GM19328 (cell line): ENCODE data around the gene CCDC141.
"Not testable (repeated sequence)": the region's sequence is repeated elsewhere in the genome, so short reads cannot be mapped to it uniquely, and the experiment has no call there.

Experiments
- ATAC-seq: cut with Tn5 transposase; IDR thresholded peaks from one replicate; pipeline ENCODE4 v1.9.1; 2021; ENCODE audit warnings: mild to moderate bottlenecking, moderate library complexity; ENCODE audit not compliant: unreplicated experiment

The CCDC141 gene, protein sequence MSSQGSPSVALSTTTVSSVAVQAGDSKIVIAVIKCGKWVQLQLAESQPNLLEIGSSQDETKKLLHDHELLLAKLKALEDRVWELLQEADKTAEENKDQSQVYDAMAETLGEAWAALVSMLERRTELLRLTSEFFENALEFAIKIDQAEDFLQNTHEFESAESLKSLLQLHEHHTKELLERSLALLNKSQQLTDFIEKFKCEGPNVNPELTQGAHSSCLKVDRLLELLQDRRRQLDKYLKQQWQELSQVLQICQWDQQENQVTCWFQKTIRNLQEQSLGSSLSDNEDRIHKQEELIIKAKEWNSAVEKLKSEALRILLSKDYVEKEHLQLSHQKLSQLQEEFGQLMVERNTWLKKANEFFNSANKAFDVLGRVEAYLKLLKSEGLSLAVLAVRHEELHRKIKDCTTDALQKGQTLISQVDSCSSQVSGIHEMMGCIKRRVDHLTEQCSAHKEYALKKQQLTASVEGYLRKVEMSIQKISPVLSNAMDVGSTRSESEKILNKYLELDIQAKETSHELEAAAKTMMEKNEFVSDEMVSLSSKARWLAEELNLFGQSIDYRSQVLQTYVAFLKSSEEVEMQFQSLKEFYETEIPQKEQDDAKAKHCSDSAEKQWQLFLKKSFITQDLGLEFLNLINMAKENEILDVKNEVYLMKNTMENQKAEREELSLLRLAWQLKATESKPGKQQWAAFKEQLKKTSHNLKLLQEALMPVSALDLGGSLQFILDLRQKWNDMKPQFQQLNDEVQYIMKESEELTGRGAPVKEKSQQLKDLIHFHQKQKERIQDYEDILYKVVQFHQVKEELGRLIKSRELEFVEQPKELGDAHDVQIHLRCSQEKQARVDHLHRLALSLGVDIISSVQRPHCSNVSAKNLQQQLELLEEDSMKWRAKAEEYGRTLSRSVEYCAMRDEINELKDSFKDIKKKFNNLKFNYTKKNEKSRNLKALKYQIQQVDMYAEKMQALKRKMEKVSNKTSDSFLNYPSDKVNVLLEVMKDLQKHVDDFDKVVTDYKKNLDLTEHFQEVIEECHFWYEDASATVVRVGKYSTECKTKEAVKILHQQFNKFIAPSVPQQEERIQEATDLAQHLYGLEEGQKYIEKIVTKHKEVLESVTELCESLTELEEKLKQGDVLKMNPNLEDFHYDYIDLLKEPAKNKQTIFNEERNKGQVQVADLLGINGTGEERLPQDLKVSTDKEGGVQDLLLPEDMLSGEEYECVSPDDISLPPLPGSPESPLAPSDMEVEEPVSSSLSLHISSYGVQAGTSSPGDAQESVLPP (N-terminal part only)

DNA sequence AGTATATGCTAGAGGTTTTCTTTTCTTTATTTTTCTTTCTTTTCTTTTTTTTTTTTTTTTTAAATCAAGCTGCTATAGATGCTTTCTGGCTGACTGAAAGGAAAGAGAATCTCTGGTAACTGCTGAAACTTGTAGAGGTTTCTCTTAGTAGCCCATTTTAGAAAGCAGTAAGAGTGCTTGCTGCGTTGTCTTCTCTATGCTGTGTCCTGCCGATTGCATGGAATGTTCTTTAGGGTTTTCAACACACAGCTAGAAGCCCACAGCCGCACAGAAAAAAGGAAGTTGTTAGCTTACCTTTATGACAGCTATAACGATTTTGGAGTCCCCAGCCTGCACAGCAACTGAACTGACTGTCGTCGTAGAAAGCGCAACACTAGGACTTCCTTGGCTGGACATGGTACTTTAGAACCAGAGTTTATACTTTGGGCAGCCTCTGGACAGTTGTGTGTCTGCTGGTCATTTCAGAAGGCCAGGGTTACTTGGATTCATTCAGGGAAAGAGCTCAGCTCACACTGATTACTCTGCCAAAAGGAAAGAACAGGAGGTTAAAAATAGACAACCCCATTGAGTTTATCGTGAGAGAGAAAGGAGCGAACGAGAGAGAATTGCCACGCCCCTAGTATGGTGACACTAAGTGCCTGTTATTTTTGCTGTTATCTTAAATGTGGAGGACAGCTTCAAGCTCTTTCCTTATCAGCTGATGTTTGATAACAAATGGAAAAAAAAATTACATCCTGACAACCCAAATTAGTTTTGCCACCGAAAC lies at the start of gene CCDC141:
CCDC141 (minus strand) TSS at position 592 of the 766 bp plus-strand sequence; CDS start at position 396, 196 bp downstream.
- ATAC-seq: peak; percentile 66

DNA sequence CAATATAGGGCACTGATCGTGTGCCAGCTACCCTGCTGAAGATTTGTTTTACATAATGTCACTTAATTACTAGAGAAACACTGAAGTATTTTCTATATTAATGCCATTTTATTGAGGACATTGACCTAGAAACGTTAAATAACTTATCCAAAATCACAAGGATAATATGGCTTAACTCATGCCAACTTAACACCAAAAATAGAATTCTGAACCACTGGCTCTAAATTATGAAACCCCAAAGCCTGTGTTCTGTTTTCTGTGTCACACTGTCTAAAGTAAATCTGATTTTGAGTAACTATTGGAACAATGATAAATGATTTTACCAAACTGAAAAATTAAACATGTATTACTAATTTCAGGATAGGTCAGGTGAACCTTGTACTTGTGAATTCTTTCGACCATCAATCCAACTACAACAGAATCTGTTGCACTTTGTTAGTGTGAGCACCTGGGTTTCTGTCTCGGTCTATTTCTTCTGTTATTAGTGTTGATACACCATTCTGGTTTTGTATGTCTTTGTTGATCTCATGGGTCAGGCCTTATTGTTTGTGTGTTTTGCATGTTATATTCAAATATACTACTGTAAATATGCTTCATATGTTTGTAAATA lies 48.2 kb upstream of the CCDC141 start:
- ATAC-seq: no peak

DNA sequence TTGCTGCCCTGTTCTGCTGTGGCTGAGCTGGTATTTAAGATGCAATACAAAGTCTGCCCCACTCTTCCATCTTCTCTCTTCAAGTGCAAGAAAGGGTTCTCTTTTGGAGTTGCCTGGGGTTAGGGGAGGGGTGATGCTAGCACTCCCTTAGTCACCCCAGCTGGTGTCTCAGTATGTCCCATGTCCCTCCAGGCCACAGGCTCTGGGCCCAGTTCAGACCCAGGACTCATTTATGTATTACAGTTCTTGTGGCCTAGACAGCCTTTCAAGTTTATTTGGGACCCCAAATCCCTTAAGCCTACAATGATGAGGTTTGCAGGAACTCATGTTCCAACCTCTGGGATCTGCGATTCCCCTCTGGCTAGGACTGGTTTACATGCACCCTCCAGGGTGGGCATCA lies 47.2 kb upstream of the CCDC141 start:
- no peak for ATAC-seq

DNA sequence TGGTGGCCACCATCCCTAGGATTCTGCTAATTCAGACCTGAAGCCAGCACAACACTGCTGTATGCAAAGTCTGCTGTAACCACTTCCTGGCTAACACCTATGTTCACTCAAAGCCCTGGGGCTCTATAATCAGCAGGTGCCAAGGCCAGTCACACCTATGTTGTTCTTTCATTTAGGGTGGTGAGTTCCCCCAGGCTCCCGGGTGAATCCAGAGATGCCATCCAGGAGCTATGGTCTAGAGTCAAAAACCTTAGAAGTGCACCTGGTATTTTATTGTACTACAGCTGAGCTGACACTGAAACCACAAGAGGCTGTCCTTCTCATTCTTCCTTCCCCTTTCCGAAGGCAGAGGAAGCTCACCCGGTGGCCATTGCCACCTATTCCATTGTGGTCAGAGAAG lies 46.2 kb upstream of the CCDC141 start:
- peak; percentile 98 for ATAC-seq

DNA sequence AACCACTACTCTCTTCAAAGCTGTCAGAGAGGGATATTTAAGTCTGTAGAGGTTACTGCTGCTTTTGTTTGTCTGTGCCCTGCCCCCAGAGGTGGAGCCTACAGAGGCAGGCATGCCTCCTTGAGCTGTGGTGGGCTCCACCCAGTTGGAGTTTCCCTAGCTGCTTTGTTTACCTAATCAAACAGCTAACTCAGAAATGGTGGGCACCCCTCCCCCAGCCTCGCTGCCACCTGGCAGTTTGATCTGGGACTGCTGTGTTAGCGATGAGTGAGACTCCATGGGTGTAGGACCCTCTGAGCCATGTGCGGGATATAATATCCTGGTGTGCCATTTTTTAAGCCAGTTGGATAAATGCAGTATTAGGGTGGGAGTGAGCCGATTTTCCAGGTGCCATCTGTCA lies 43.0 kb upstream of the CCDC141 start:
- ATAC-seq: not testable (repeated sequence)

DNA sequence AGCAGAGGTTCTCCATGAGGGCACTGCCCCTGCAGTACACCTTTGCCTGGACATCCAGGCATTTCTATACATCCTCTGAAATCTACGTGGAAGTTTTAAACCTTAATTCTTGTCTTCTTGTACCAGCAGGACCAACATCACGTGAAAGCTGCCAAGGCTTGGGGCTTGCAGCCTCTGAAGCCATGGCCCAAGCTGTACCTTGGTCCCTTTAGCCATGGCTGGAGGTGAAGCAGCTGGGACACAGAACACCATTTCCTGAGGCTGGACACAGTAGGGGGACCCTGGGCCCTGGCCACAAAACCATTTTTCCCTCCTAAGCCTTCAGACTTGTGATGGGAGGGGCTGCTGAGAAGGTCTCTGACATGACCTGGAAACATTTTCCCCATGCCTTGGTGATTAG lies 32.8 kb upstream of the CCDC141 start:
- no peak for ATAC-seq

DNA sequence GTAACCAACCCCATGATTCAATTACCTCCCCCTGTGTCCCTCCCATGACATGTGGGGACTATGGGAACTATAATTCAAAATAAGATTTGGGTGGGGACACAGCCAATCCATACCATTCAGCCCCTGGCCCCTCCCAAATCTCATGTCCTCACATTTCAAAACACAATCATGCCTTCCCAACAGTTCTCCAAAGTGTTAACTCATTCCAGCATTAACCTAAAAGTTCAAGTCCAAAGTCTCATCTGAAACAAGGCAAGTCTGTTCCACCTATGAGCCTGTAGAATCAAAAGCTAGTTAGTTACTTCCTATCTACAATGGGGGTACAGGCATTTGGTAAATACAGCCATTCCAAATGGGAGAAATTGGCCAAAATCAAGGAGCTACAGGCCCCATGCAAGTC lies 32.0 kb upstream of the CCDC141 start:
- no peak for ATAC-seq

DNA sequence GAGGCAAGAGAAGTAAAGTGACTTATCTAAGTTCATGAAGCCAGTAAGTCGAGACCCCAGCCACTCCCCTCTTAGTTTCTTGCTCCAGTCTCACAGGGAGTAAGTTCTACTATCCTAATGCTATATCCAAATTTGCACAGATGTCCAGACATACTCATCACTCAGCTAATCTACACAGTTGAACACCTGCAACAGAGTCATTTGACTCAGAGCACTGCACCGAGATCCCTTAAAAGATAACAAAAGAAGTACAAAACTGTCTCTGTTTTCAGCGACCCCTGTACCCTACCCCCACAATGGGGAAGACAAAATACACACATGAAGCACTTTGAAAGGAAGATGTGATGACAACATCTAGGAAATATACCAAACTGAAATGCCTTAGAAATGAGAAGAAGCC lies 22.6 kb upstream of the CCDC141 start:
- ATAC-seq: no peak

DNA sequence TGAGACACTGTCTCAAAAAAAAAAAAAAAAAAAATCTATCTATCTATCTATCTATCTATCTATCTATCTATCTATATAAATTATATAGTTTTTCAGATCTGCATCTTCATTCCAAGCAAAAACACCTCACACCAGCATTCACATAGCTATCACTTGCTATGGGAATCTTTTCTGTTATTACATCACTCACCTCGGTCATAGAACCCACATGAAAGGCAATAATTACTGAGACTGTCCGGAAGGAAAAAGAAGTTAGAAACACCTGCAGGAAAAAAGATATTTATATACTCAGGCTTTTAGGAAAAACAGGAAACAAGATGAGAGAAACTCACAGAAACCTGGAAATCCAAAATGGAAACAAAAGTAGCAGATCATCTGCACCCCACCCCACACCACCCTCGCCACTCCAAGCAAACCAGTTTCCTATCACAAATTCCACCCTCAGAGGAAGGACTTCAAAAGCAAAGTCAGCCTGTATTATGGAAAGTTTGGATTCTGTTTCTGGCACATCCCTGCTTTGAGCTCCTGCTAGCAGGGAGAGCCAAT lies 21.9 kb upstream of the CCDC141 start:
- ATAC-seq: no peak

DNA sequence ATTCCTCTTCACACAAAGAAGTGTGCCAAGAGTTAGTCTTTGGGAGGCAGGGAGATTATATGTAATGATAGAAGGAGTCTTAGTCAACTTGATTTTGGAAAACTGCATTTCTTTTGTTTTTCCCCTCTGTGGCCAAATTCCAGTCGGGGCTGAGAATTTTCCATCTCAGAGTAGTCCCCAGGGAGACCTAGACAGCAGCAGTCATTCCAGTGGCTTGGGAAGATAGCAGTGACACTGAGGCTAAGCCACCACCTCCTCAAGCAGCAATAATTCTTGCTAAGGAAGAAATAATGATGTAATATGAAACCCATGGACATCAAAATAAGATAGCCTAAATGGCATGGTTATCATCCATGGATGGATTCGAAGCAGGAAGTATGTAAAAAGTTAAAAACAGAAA lies 21.0 kb upstream of the CCDC141 start:
- ATAC-seq: no peak

DNA sequence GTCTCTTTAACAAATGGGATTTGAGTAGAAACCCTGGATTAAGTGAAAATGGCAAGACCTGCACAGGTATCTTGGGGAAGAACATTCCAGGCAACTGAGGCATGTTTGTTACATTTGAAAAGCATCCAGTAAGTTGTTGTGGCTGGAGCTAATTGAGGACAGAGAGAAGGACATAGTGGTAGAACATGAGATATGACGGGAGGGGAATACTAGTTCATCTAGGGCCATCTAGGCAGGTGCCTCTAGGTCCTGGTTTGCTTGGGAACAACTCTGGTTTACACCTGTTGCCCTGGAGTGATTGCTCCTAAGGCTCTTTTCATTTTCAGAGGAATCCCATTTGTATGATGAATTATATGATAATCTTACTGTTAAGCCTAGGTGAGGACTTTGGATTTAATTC lies 19.7 kb upstream of the CCDC141 start:
- no peak for ATAC-seq

DNA sequence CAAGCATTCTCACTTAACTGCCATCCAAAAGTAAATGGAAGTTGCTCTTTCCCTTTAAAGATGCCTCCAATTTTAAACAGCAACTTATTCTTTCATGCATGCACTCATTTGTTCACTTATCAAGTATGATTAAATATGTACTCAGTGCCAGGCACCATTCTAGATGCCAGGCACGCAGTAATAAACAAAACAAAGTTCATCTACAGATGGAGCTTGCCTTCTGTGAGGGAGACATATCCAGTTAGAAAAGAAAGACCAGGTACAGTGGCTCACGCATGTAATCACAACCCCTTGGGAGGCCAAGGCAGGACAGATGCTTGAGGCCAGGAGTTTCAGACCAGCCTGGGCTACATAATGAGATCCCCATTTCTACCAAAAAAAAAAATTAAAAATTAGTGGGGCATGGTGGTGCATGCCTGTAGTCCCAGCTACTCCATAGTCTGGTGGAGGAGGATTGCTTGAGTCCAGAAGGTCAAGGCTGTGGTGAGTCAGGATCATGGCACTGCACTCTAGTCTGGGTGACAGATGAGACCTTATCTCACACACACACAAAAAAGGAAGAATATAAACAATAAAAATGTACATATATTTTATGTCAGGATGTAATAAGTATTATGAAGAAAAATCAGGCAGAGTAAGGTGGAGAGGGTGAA lies 19.2 kb upstream of the CCDC141 start:
- ATAC-seq: no peak

DNA sequence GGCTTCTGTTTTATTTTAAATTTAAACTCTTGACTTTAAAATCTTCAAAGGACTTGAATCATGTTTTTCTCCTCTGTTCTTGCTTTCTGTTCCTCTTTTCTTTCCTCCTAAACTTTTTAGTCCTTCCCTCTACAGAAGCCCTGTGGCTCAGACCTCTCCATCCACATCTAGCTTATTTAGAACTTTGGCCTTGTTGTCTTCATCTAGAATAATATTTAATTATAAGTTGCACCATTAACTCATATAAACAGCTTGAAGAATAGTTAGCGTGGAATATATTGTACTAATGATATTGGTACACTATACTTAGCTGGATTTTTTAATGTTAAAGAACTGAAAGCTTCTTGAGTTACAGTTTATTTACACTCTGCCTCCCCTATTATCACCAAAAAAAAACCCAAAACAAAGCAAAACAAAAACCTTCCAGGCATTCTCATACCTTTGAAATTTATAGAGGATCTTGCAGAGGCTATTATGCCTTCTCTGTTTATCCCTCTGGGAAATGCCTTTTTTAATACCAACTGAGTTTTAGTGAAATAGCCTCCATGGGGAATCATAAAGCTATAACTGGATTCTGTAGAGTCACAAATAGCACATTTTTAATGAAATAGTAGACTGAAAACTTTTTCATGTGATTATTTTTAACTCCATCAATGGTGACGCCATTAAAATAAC lies 9.2 kb upstream of the CCDC141 start:
- ATAC-seq: peak; percentile 58

DNA sequence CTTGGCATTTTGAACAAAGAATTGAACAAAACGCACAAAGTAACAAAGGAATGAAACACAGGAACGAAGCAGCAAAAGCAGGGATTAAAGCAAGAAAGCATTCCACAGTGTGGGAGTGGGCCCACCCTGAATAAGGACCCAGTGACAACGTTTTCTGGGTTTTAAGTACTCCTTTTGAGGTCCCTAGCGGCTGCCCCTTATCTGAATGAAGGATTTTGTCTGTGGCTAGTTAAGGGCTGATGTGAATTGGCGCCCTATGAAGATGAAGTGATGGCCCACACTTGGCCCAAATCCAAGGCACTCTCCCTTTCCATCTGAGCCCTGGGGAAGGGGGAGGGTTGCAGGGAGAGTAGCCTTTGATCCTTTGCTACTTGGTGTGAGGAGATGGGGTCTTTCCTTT lies 7.8 kb upstream of the CCDC141 start:
- no peak for ATAC-seq

DNA sequence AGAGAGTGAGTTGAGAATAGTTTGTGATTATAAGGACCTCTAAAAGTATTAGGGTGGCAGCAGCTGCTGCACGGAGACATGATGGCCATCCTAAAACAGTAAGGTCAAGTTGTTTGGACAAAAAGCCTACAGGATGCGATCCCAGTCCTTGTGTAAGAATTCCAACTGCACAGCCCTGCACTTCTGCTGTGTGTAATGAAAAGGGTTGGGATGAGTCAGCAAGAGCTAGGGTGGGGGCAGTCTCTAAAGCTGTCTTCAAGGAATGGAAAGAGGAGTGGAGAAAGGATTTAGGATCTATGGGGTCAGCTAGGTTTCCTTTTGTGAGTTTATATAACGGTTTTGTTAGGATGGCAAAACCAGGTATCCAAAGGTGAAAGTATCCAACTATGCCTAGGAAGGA lies 3.6 kb upstream of the CCDC141 start:
- ATAC-seq: not testable (repeated sequence)

DNA sequence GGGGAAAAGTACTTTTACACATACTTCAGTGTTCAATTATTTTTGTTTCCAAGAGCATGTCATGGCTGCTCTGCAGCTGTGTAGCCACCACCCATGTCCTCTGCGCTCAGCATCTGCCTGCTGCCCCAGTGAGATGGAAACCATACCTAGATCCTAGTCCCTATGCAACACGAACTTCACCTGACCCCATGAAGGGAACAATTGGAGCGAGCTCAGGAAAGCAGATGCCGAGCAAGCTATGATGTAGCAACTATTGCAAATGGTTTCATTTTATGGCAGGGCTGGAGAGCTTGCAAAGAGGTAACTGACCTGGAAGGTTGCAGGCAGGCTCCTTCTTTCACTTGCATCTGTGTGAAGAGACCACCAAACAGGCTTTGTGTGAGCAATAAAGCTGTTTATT lies 1.3 kb upstream of the CCDC141 start:
- no peak for ATAC-seq

DNA sequence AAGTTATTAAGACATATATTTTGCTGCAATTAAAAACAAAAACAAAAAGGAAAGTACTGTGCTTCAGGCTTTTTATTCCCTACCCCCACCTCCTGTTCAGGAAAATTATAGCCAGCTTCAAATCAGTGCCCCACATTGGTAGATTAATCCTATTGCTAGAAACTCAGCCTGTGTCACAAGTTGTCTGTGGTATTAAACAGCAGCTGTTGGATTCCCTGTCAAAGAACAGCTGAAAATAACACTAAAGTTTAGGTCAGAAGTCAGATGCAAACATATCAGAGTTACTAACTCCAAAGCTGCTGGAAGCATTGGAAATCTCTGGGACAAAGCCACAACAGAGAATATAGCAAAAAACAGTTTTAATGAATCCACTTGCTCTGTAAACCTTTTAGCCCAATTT lies 818 bp upstream of the CCDC141 start:
- ATAC-seq: no peak

DNA sequence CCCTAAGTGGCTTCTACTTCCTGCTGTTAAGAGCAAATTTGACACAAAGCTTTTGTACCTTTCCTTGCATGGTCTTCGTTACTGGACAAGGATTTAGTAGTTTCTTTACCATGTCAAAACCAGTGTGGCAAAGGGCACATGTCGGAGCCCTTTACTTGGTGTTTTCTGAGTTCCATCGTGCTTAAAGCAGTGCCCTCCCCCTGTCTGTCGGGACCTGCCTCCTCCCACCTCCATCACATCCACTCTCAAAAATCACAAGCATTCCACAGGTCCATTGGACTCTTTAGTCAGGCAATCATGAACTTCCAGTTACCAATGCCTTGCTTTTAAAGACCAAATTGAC lies 763 bp downstream of the CCDC141 start:
- ATAC-seq: peak; percentile 30

DNA sequence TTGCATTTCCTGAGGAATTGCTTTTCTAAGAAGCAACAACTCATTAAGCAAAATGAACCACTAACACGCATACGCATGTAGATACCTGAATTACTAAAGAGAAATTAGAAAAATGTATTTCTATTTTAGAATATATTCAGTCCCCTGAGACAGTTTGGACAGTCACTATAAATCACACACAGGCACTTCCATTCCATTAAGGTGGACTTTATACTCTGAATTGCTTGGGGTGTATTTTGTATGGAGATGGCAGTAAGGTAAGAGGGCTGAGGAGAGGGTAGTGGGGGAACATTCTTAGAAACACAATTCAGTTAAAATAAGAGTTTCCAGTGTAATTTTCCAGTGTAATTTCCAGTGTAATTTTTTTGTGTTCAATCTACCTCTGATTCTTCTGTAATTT lies 1.8 kb downstream of the CCDC141 start:
- ATAC-seq: no peak
